GM18511 (cell line): ENCODE results near the gene BICD1.
"Not testable (repeated sequence)": the region's sequence is repeated elsewhere in the genome, so short reads cannot be mapped to it uniquely, and the experiment has no call there.

Experiments
- ATAC-seq: cut with Tn5 transposase; IDR thresholded peaks from one replicate; pipeline ENCODE4 v1.9.1; 2021; ENCODE audit warnings: mild to moderate bottlenecking, moderate library complexity; ENCODE audit not compliant: unreplicated experiment

Gene BICD1

GRCh38 chr12:32272465-32272864, 165.8 kb downstream of the BICD1 start:
- ATAC-seq: peak; percentile 39

GRCh38 chr12:32273063-32273522, 166.4 kb downstream of the BICD1 start:
- peak; percentile 68 for ATAC-seq

DNA sequence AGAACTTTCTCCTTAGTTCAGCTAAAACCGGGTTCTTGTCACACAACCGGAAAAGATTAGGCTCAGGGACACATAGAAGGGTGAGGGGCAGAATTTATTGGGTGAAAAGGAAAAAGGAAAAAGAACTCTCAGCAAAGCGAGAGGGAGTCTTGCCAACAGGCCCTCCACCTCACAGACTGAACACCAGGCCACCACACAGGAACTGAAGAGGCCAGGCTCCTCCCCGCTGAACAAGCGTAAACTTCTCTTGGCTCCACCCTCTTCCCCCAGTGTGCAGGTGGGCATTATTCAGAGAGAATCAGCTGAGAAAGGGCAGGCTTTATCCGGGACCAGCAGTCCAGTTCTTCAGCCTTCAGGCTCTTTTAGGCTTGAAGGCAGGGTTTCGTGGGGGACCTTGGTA, 167.1 kb downstream of the BICD1 start:
- peak; percentile 89 for ATAC-seq

GRCh38 chr12:32274665-32275064, 168.0 kb downstream of the BICD1 start:
- ATAC-seq: no peak

DNA sequence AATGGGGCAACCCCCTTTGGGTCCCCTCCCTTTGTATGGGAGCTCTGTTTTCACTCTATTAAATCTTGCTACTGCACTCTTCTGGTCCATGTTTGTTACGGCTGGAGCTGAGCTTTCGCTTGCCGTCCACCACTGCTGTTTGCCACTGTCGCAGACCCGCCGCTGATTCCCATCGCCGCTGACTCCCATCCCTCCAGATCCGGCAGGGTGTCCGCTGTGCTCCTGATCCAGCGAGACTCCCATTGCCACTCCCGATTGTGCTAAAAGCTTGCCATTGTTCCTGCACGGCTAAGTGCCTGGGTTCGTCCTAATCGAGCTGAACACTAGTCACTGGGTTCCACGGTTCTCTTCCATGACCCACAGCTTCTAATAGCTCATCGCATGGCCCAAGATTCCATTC, 168.9 kb downstream of the BICD1 start:
- not testable (repeated sequence) for ATAC-seq

- ATAC-seq: no peak
Measured at GRCh38 chr12:32277774-32278173, 171.1 kb downstream of the BICD1 start.

DNA sequence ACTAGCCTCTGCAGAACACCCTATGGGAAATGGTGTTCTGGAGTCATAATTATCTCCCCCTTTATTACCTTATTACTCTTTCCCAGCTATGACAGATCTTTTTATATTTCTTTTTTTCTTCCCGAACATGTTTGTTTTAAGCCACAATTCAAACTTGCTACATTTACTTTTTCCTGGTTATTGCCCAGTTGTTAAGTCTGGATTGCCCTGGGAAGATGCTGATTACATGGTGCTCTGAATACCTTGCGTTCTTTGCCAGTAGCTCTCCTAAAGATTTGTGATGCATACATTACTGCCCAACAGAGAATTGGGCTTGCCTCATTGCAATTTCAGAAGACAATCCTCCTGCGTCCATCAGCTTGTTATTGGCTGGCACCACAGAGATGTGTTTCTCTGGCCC, 174.5 kb downstream of the BICD1 start:
- ATAC-seq: no peak

DNA sequence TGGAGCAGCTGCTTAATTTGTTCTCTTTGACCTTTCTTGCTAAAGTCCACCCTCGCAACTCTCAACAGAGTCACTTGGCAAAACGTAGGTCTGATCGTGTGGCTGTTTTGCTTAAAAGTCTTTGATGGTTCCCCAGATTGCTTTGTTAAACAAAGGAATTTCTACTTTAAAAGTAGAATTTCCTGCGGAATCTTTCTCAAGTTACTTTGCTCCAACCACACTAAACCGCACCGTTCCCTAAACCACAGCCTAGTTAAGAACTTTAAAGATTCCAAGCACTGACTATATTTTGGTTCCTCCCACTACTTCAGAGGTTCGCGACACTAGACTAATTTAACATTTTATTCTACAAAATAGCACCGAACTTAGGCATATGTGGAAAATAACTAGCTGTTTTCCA, 177.9 kb downstream of the BICD1 start:
- ATAC-seq: no peak

GRCh38 chr12:32285021-32285420, 178.4 kb downstream of the BICD1 start:
- ATAC-seq: no peak

DNA sequence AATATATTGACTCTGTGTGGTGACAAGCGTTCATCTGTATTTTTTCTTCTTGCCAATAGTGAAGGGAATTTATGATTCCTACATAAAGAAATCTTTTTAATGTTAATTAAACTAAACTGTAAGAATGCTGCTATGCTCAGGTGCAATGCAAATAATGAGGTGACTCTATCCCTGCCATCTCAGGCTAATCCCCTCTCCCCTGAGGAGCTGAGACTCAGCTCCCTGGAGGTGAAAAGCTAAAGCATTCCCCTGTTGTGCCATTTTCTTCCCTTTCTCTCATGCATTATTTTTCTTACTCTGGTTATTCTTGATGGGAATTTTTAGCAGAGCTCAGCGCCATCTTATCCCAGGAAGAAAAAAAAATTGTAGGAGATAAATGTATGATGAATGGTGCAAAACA, 178.8 kb downstream of the BICD1 start:
- no peak for ATAC-seq

GRCh38 chr12:32290411-32290810, 183.8 kb downstream of the BICD1 start:
- no peak for ATAC-seq

DNA sequence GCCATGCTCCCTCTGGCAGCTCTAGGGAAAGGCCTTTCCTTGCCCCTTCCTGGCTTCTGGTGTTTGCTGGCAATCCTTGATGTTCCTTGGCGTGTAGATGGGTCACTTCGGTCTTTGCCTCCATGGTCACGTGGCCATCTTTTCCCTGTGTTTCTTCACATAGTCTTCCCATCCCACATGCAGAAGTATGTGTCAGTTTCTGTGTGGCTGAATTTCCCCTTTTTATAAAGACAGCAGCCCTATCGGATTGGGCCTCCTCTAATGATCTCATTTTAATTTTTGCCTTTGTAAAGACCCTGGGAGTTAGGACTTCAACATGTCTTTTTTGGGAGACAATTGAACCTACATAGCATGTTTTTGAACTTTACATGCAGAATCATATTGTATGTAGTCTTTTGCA, 185.5 kb downstream of the BICD1 start:
- no peak for ATAC-seq

GRCh38 chr12:32293808-32294419, 187.3 kb downstream of the BICD1 start:
- no peak for ATAC-seq

- ATAC-seq: no peak
Measured at GRCh38 chr12:32296567-32296966, 189.9 kb downstream of the BICD1 start.

DNA sequence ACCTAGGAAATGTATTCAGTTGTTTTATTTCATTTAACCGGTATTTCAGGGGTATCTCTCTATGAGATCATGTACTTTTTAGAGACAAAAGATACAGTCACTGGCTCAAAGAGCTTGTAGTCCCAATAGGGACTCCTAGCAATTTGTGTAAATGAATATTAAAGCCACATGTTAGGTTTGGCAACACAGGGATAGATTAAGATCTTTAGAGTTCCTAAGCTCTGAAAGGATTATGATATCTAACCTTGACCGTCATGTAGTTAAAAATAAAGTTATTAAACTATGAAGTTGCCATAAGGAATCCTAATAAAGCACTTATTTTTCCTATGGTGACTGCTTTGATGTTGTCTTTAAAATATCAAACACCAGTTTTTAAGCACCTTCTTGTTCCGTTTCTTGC, 192.3 kb downstream of the BICD1 start:
- no peak for ATAC-seq

GRCh38 chr12:32301216-32301615, 194.6 kb downstream of the BICD1 start:
- no peak for ATAC-seq

- peak; percentile 84 for ATAC-seq
Measured at GRCh38 chr12:32302218-32303173, 195.8 kb downstream of the BICD1 start.

DNA sequence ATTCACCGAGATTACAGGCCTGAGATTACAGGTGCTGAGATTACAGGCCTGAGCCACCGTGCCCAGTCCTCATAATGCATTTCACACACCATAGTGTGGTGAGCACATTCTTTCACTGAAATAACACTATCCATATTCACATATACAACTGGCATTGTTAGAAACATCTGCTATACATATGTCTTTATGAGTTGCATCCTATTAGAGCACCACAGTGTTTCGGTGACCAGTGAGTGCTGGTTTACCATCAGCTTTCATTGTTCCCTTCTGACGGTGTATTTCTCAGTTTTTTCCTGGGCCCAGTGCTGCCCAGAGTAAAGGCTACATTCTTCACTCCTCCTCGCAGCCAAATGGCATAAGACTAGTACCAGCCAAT, 196.5 kb downstream of the BICD1 start:
- no peak for ATAC-seq

DNA sequence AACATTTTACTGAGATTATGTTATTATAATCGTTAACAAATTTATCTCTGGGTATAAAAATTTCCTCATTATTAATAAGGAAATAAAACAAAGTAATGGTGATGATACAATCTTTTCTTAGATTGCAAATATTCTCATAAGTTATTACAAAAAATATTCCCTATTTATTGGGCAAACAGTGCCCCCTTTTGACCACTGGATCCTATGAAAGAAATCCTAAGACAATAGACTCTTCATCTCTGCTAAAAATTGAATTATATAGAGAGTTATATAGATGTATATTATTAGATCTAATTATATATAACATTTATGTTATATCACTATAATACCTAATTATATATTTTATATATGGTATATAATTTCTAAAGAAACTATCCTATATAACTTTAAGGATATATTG, 198.5 kb downstream of the BICD1 start:
- no peak for ATAC-seq

DNA sequence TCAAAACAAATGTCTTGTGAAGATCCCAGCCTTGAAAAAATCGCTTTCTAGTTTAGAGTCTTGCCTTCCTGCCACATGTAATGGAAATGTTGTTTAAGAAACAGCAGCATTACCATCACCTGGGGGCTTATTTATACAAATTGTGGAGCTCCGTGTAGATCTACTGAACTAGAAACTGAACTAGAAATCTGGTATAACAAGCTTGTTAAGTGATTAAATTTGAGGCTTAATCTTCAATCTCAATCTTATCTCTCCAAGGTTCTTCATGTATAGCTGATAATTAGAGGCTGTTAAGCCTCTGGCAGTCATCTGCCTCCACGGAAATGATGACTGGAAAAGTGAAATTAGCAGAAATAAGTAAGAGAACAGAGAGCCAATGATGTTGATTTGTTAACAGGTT, 200.7 kb downstream of the BICD1 start:
- ATAC-seq: no peak

DNA sequence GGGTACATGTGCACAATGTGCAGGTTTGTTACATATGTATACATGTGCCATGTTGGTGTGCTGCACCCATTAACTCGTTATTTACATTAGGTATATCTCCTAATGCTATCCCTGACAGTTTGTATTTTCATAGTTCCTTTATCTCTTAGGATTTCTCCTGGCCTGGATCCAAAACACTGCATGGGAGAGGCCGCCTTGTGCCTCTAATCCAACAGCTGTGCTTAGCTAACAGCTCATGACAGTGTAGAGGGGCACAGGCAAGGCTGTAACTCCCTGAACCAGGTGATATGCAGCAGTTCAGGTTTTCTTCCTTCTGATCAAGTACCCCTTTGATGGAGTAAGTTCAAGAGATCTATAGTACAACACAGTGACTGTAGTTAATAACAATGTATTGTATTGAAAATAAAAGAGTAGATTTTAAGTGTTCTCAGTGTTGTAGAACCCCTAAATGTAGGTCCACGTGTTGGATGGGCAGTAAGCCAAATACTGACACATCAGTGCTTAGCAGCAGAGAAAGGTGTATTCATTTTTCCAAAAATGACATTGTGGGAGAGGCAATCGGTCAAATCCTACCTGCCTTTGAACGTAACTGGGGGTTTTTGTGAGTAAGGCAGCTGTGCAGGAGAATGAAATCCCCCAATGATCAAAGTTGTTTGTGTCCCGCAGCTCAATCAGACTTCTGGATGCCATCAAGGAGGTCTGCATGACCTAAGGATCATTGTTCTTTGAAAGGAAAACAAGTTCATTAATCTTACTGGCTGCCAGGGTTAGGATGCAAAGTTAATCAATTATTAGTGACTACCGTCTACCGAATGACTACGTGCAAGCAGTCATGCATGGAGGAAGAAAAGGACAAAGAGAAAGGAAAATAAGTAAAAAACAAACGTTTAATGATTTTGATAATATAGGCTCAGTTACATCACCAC, 203.4 kb downstream of the BICD1 start:
- ATAC-seq: no peak
